Forelimb muscle (tissue), 1 donor: ENCODE measurements around the gene MRPS26. TPM values are rescaled to one million over a fixed set of nuclear protein-coding genes. Genes with fewer than 3 reads are reported as not detected.
"Not testable (repeated sequence)": the region's sequence is repeated elsewhere in the genome, so short reads cannot be mapped to it uniquely, and the experiment has no call there.

Source experiments
- DNase-seq: peaks from one replicate; pipeline ENCODE4 v3.0.0-alpha.2; 2013; ENCODE audit warnings: low read depth
- polyA plus RNA-seq: library from polyadenylated mRNA; unstranded; fragments of 120-200 nt; gene quantifications from one replicate; pipeline ENCODE4 v1.2.1, GENCODE V29; 2013; ENCODE audit not compliant: insufficient read length

Gene MRPS26
- 35.0 TPM for polyA plus RNA-seq

GRCh38 chr20:3045816-3046676 is at the start of gene MRPS26:
MRPS26 (plus strand) TSS chr20:3046052; CDS start chr20:3046069, 17 bp downstream.
- peak; percentile 63 for DNase-seq

GRCh38 chr20:2998728-2999127 is 47.1 kb upstream of the MRPS26 start:
- no peak for DNase-seq

DNA sequence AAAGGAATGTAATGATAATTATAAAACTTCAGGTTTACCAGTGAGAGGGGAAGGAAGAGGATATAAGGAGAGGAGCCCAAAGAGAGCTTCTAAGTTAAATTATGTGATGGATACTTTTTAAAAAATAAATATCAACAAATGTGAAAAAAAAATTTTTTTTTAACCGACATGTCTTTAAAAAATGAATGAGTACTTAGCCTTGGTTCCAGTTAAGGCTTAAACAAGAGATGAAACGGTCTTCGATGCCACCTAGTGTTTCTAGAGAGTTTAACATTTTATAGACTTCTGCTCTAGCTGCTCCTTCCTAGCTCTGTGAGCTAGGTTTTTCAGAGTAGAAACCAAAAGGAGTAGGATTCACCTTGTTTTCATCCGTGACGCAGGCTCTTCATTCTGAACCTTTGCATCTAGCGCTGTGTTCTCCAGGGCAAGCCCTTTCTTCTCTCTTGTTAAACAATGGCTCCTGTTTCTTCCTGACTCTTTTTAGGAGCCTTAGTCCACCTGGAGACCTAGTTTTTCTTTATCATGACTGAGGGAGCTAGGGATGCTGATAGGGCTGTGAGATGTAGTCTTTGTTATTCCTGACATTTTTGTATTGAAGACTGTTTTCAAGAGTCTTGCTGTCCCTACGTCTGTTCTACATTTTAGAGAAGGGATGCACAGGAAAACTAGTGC is 44.9 kb upstream of the MRPS26 start:
- DNase-seq = peak; percentile 47

DNA sequence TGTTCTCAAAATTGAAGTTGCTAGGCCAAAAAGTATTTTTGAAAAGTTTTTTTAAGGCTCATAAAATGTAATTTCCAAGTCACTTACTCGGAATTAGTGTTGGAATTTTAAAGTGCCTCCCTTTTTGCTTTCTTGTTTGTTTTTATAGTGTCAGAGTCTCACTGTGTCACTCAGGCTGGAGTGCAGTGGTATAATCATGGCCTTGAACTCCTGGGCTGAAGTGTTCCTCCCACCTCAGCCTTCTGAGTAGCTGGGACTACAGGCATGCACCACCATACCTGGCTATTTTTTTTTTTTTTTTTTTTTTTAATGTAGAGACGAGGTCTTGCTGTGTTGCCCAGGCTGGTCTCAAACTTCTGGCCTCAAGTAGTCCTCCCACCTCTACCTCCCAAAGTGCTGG is 42.4 kb upstream of the MRPS26 start:
- DNase-seq = no peak

- DNase-seq = no peak
These were observed 34.7 kb upstream of the MRPS26 start for GRCh38 chr20:3010985-3011723.

- DNase-seq = no peak
These were observed 34.1 kb upstream of the MRPS26 start for GRCh38 chr20:3011752-3012151.

DNA sequence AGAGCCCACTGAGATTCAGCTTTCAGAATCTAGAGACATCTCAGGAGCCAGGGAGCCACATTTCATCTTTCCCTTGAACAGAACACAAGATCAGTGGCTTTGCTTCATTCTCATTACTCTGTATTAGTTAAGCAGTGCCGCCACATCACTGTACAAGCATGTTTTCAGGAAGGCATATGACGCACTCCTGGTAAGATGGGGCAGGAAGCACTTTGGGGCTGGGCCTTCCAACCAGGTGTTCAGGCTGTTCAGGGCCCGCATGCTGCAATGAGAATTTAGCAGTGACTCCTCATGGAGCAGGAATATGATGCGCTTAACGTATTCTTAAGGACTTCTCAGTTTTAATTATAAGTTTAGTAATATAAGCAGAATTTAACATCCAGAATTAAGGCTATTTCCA is 32.1 kb upstream of the MRPS26 start:
- no peak for DNase-seq

GRCh38 chr20:3014179-3014578 is 31.7 kb upstream of the MRPS26 start:
- DNase-seq = no peak

GRCh38 chr20:3014662-3015061 is 31.2 kb upstream of the MRPS26 start:
- DNase-seq = no peak

- not testable (repeated sequence) for DNase-seq
These were observed 30.6 kb upstream of the MRPS26 start for GRCh38 chr20:3015302-3015701.

DNA sequence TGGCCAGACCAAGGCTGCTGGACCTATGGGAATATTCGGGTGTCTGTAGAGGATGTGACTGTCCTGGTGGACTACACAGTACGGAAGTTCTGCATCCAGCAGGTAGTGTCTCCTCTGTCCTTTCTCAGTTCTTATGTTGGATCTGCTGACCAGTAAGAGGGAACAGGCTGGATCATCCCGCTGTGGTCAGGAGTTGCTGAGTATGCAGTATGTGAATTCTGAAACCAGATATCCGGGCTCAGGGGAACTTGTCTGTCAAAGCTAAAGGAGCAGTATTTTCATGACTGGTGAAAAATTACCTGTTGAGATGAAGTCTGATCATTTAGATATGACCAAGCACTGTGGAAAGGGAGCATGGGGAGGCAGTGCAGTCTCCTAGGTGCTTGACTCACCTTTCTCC is 24.5 kb upstream of the MRPS26 start:
- DNase-seq = no peak

GRCh38 chr20:3021777-3022176 is 24.1 kb upstream of the MRPS26 start:
- no peak for DNase-seq

GRCh38 chr20:3022559-3023490 is 23.0 kb upstream of the MRPS26 start:
- not testable (repeated sequence) for DNase-seq

DNA sequence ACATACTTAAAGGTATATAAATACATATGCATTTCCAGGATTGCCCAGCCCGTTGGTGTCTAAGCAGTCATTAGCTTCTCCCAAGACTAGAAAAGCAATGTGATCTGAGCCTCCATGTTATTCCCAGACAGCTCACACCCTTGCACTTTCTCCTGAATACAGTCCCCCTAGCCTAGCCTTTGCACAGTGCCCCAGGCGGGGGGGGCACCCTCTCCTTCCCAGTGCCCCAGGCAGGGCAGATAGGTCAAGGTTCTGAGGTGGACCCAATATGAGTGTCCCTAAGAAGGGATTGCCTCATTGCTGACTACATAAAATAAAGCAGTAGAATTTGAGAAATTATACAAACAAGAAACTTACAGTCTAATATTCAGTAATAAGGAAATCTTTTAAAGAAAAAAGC is 17.9 kb upstream of the MRPS26 start:
- DNase-seq = no peak

- DNase-seq = no peak
These were observed 14.2 kb upstream of the MRPS26 start for GRCh38 chr20:3031524-3032147.

GRCh38 chr20:3032624-3033023 is 13.2 kb upstream of the MRPS26 start:
- DNase-seq = no peak

- DNase-seq = no peak
These were observed 8.2 kb upstream of the MRPS26 start for GRCh38 chr20:3037654-3038053.

DNA sequence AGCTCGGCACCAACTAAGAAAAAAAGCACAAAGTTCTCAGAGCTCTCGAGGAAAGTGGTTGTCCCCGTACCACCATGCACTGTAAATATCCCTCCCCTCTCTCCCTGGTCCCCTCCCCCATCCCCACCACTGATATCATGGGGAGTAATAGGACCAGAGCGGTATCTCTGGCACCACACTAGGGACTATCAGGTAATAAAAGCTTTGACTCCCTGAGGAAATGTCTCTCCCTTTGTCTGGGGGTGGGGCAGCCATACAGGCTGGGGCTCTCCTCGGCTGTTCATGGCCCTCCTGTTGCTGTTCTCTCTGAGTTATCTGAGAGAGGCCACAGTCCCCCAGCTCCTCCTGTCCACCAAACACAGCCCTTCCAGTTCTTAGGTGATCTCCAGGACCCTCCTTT is 7.4 kb upstream of the MRPS26 start:
- no peak for DNase-seq

DNA sequence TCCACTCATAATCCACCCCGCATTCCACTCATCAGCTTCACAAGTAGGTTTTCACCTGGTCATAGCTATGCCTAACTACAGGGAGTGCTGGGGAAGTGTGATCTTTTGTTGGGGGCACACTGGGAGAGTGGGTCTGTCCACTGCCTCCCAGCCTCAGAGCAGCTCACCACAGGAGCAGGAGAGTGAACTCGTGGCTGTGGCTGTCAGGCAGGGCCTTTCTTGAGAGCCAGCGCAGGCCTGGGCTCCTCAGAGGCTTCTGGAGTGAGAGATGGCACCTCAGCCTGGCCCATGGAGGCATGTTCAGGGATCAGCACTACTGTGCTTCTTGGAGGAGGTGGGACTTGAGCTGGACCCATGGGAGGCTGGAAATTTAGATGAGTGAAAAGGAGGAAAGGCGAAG is 6.4 kb upstream of the MRPS26 start:
- no peak for DNase-seq

- DNase-seq = no peak
These were observed 5.8 kb upstream of the MRPS26 start for GRCh38 chr20:3040086-3040485.
